Activated T-cell treated with anti-CD3 and anti-CD28 coated beads for 1 hour (primary cell): ENCODE data around the gene GALNT16.
"Not testable (repeated sequence)": the region's sequence is repeated elsewhere in the genome, so short reads cannot be mapped to it uniquely, and the experiment has no call there.

Experiments
- DNase-seq: peaks from one replicate; pipeline ENCODE4 v3.0.0-alpha.2; 2020; ENCODE audit warnings: low read depth

GALNT16 gene

DNA sequence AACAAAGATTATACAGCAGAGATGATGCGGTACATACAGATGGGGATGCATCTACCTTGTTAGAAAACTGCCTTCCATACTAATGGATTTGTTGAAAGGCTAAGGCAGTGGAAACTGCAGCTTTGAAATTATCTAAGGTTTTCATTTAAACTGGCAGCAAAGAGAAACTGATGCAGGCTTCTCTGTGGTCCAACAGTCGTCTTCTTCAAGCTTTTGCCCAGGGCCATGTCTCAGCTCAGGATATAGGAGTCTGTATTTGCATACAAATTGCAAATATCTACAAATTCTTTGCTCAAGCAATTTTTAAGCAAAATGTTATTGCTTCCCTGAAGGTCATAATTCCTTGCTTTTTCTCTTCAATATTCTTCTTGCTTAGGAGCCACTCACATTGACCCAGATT, 104.4 kb downstream of the GALNT16 start:
- no peak for DNase-seq

DNA sequence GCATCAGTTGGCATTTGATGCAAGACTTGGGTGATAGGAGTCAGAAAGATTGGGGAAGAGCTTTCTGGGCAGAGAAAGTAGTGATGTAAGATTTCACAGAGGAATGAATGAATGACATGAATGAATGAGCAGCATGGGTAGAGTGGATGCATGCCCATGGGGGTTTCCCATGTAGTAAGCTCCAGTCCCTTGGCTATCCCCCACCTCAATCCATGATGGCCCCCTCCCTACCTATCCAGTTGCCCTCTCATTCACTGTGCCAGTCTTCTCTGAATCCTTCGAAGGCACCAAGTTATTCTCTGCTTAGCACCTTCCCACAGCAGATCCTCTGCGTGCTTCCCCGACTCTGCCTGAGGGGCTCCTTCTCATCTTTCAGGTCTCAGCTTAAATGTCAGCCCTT, 106.1 kb downstream of the GALNT16 start:
- no peak for DNase-seq

DNA sequence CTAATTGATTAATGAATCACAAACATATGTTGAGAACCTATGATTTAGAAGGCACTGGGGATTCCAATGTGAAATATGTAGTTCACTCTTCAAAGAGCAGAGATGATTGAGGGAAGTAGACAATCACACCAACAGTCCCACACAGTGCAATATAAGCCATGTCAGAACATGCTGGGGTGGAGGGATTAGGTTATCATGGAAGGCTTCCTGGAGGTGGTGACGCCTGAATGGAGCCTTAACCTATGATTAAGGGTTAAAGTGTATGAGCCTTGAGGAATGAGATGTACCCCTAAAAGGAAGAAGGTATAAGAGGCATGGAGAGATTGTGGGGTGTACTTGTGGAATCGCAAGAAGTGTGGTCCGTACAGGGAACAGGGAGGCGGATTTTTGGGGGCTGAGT, 106.8 kb downstream of the GALNT16 start:
- DNase-seq, result no peak

DNA sequence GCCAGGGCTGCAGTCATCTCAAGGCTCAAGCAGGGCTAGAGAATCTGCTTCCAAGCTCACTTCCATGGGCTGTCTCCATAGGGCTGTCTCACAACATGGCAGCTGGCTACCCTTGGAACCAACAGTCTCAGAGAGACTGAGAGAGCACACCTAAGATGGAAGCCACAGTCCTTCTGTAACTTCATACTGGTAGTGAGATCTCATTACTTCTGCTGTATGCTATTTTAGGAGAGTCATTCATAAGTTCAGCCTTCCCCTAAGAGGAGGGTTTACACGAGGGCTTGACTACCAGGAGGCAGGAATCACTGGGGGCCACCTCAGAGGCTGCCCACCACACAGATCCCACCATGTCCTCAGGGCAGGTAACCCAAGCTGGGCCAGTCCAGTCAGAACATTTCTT, 108.4 kb downstream of the GALNT16 start:
- no peak for DNase-seq

DNA sequence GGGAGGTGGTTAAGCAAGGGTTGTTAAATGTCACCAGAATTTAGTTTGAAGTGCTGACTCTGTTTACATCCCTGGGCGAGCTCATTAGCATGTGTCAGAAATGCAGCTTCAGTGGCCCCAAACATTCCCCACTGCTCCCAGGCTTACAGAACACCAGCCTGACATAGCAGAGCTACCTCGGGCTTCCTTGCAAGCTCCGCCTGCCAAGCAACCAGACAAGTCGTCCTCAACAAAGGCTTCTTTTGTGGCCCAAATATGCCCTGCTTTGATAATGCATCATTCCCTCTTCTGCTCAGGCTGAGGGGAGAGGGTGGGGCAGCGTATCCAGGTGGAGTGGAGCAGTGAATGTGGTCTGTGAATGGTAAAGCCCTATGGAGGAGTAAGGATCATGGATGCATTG, 110.1 kb downstream of the GALNT16 start:
- no peak for DNase-seq

DNA sequence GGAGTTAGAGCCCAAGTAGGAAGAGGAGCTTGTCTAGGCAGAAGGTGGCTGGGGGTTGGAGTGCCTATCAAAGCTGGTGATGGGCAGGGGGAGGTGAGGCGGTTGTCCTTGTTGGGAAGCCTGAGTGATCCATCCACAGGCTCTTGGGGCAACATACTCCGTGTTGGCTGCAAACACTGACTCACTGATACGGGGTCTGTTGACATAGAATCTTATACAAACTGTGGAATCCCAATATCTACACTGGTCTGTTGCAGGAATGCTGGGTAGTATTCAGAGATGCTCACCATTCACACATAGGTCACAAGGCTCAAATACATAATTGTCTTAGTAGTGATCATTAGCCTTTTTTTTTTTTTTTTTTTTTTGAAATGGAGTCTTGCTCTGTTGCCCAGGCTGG, 112.2 kb downstream of the GALNT16 start:
- no peak for DNase-seq

DNA sequence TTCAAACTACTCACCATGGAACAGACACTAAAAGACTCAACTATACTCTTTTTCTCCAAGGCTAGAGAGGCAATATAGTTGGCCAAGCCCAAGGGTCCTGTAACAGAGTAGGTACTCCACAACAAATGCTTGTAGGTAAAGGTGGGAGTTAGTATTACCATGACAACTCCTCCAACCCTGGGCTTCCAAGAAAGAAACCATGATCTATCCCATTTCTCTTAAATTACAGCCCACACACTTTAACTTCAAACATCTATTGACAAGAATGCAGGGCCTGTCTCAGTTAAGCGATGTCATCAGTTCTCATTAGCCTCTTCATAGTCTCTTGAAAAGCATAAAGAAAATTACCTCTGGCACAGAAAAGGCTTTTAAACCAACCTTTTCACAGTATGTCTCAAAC, 113.1 kb downstream of the GALNT16 start:
- no peak for DNase-seq

DNA sequence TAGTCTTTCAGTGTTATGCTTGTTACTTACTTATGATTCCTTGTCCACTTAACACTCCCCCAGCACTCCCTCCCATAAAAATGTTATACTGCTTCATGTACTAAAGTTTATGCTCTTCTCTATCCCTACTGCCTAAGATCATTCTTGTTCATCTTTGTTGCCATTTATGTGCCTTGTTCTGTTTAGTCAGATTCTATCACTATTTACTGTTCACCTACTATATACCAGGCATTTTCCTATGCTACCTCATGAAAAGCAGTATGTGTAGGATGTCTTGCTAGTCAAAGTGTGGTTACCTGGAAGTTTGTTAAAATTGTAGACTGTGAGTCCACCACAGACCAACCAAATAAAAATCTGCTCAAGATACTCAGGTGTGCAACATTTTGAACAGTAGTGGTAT, 114.3 kb downstream of the GALNT16 start:
- DNase-seq, result no peak

DNA sequence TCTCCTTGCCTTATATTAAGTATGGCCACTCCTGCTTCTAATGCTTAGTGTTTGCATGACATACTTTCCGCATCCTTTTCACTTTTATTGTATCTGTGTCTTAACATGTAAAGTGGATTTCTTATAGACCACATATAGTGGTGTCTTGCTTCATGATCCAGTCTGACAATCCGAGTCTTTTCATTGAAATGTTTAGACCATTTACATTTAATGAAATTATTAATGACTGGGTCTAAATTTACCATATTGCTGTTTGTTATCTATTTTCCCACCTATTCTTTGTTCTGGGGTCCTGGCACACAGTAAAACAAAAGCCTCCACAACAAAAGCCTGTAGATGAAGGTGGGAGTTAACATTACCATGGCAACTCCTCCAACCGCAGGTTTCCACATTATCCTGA, 115.2 kb downstream of the GALNT16 start:
- no peak for DNase-seq

DNA sequence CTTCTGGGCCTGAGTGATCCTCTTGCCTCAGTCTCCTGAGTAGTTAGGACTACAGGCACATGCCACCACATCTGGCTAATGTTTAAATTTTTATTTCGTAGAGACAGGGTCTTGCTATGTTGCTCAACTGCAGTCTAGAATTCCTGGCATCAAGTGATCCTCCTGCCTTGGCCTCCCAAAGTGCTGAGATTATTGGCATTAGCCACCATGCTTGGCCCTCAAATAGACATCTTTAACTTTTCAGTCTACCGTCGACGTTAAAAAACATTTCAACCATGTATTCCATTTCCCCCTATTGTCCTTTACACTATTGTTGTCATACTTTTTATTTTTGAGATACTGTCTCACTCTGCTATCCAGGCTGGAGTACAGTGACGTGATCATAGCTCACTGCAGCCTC, 115.8 kb downstream of the GALNT16 start:
- no peak for DNase-seq

DNA sequence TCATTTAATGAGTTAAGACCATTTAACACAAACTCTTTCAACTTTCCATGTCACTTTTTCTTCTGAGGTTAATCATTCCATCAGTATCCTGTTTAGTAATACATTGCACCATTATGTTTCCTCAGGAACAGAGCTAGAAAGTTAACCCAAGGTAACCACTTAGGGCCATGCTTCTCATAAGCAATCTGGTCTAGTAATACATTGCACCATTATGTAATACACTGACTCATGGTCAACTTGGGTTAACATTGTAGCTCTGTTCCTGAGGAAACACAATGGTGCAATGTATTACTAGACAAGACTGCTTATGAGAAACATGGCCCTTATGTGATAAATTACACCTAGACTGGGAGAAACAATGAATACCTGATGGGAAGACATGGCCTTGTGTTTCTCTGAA, 116.5 kb downstream of the GALNT16 start:
- DNase-seq, result no peak

DNA sequence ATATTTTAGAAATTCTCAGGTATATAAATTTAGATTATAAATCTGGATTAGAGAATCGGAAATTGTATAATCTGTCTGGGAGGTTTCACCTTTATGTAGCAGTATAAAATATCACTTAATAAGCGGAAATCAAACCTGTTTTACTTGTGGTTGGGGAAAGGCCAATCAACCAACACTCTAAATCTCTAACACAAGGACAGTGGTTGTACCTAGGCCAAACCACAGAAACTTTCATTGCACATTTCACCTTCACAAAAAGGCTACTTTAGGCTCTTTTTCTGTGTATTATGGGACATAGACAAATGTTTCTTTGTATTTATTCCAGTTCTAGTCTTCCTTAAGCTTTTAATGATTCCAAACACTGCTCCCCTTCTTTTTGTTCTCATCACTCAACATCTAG, 118.3 kb downstream of the GALNT16 start:
- DNase-seq, result no peak

DNA sequence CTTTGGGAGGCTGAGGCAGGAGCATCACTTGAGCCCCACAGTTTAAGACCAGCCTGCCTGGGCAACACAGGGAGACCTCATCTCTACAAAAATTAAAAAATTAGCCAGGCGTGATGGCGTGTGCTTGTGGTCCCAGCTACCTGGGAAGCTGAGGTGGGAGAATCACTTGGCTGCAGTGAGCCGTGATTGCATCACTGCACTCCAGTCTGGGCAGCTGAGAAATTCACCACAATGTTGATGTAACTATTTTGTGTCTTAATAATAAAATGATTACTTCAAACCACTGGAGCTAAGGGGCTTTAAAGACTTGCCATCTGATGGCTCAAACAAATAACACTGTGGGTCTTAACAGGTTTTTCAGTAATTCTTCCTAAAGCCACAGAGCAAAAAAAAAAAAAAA, 127.4 kb downstream of the GALNT16 start:
- no peak for DNase-seq

DNA sequence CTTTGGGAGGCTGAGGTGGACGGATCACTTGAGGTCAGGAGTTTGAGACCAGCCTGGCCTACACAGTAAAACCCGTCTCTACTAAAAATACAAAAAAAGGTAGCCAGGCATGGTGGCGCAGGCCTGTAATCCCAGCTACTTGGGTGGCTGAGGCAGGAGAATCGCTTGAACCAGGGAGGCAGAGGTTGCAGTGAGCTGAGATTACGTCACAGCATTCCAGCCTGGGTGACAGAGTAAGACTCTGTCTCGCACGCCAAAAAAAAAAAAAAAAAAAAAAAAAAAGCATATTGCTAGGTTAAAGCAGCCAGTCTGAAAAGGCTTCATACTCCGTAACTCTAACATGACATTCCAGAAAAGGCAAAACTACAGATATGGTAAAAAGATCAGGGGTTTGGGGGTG, 131.4 kb downstream of the GALNT16 start:
- DNase-seq, result not testable (repeated sequence)

DNA sequence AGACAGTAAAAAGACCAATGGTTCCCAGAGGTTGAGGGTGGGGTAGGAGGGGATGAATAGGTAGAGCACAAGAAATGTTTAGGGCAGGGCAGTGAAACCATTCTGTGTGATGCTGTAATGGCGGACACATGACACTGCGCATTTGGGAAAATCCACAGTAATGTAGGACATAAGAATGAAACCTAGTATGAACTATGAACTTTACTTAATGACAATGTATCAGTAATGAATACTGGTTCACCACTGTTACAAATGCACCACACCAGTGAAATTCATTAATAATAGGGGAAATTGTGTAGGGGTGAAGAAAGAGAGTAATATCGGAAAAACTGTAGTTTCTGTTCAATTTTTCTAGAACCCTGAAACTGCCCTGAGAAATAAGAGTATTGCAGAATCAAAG, 132.5 kb downstream of the GALNT16 start:
- no peak for DNase-seq

DNA sequence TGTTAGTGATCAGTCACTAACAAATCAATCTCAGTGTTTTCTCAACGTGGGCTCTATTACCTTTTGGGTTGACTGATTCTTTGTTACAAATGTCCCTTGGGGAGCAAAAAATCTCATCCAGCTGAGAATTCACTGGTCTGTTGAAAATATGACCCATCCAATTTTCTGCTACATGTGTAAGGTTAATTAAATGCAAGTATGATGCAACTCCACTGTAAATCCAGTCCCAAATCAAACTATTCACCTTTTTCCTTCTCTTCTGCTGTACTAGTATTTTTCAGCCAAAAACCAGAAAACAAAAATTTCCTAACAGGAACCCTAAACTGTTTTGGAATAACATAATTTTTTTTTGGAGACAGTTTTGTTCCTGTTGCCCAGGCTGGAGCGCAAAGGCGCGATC, 136.0 kb downstream of the GALNT16 start:
- DNase-seq, result no peak

DNA sequence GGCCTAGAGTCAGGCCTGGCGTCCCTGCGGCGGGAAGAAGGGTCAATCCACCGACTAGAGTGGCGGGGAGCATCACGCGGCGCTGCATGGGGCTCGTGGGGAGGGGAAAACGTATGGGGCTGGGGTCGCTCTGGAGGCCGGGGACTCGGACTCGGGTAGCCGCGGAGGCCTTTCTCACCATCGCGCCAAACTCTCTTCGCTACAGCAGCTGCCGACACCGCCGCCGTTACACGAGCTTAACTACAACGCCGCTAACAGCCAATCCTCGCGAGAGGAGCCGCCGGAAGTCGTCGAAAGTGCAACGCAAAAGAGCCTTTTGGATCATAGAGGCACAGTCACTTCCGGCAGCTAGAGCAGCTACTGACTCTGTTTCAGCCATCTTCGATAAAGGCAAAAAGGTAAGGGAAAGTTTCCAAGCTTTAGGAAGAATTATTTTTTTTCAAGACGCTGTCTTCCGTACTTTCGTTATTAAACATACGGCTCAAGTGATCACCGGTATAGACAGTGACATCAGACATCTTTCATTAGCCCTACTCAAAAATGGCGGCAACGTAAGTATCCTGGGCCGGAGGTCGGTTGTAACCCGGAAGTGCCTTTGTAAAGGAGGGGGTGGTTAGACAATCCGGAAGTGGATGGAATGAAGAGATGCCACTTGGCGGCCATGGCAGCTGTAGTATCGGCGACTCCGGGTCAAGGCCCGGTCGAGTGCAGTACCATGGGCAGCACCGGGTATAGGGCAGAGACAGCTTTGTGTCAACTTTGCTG, 138.3 kb downstream of the GALNT16 start, which contains the start of the genes ERH and SLC39A9:
Gene ERH (minus strand): TSS at position 247 of the 765 bp plus-strand sequence. CDS start 66 bp downstream, at position 181.
Gene SLC39A9 (plus strand): TSS at position 640 of the 765 bp plus-strand sequence. CDS start 678 bp downstream, outside the sequence.
- peak; percentile 87 for DNase-seq

DNA sequence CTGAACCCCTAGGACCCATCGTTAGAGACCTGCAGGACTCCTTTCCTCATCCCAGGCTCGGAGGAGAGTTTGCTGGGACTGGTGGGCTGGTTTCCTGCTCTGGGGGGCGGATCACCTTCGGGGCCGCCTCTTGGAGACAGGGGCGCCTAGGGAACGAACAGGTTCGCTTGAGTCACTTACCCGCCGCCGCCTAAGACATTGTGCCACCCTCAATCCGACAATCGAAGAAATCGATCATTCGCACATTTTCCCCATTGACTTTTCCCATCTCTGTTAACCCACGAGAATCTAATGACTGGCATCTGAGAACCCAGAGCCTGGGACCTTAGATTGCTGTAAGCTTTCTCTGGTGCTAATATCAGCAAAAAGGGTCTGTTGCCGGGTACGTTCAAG, 138.9 kb downstream of the GALNT16 start:
- DNase-seq, result no peak

DNA sequence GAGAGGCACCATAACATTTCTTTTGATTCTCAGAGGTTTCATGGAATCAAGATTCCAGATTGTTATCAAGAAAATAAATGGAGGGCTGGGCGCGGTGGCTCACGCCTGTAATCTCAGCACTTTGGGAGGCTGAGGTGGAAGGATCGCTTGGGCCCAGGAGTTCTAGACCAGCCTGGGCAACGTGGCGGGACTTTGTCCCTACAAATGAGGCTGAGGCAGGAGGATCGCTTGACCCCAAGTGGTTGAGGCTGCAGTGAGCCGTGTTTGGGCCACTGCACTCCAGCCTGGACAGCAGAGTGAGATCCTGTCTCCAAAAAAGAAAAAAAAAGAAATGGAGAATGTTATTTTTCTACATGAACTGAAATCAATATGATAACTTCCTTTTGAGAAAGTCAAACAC, 139.8 kb downstream of the GALNT16 start:
- no peak for DNase-seq

DNA sequence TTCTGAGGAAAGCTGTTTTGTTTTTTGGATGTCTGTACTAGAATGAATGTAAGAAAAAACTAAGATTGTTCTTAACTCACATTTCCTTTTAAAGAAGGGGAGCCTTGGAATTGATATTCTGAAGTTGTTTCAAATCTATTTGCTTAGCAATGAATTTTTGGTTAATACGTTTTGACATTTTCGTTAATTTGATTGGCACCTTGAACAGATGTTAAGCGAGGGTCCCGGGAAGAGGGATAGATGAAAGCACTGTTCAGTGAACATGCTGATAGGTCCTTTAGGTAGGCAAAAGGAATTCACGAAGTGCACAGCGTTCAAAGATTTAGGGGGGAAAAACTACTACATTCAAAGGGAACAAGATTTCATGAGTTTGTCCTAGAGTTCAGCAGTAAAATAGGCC, 140.2 kb downstream of the GALNT16 start:
- no peak for DNase-seq

DNA sequence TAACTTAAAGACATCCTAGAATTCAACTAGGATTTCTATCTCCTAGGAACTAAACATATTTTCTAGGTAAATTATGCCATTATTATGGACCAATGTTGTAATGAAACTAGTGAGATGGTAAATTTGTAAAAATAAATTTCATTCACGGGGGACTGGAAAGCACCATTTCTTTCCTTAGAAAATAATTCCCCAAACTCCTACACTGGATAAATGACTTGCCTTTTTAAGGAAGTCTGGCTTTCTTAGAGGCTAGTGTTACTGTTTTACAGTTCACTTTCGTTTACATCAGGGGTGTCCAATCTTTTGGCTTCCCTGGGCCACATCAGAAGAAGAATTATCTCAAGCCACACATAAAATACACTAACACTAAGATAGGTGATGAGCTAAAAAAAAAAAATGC, 141.9 kb downstream of the GALNT16 start:
- no peak for DNase-seq

DNA sequence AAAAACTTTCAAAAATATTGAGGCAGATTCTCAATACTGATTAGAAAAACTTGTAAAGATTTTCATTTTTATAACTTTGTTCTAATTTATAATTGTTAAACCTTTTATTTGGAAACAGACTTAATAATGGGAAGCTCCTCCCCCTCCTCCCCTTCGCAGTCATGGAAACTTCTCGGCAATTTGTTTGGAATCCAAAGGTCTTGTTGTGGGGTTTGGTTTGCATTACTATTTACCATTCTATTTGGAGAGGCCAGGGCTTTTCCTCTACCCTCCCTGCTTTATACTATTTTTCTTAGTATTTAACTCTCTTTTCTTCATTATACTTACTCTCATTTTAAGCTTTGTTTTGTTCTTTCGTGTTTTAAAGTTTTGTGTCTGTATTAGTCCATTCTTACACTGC, 144.5 kb downstream of the GALNT16 start:
- no peak for DNase-seq

DNA sequence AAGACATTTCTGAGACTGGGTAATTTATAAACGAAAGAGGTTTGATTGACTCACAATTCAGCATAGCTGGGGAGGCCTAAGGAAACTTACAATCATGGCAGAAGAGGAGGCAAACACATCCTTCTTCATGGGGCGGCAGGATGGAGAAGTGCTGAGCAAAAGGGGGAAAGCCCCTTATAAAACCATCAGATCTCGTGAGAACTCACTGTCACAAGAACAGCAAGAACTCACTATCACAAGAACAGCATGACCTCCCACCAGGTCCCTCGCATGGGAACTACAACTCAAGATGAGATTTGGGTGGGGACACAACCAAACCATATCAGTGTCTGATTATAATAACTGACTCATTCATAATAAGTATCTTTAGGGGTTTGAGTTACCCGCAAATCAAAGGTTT, 144.9 kb downstream of the GALNT16 start:
- no peak for DNase-seq

DNA sequence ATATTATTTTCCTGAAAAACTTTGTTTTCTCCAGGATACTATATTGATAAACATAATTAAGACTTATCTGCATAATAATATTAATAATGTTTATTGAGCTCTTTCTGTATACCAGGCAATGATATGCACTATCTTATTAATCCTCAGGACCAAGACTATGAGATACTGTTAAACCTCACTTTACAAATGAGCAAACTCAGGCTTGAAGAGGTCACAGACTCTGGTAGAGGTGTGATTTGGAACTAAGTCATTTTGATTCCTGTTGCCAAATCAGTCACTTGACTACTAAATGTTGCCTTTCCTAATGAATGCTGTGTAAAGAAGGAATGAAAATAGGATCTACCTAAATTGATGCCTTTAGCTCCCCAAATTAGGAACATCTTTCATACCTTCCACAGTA, 145.8 kb downstream of the GALNT16 start:
- DNase-seq, result no peak
